Activated CD8-positive, alpha-beta T cell treated with anti-CD3 and anti-CD28 coated beads for 36 hours (primary cell): ENCODE data around the gene DHRS7B. TPM values are rescaled to one million over a fixed set of nuclear protein-coding genes. Genes with fewer than 3 reads are reported as not detected.

Source experiments
- ATAC-seq: fragments of 200-7000 bp; cut with Tn5 transposase; one replicate; pipeline ENCODE4 v1.10.0; 2021; ENCODE audit warnings: mild to moderate bottlenecking, moderate library complexity
- CTCF ChIA-PET: fragments of 350-600 bp; sonication (Branson Sonifier 250); formaldehyde crosslinking; loops from one replicate; lab custom pipeline; 2021; ENCODE audit warnings: antibody characterized with exemption; lab: Charles Lee
- POLR2A ChIA-PET: fragments of 350-600 bp; sonication (Branson Sonifier 250); formaldehyde crosslinking; loops from one replicate; lab custom pipeline; 2021; ENCODE audit warnings: antibody characterized with exemption; lab: Charles Lee
- DNase-seq: peaks from one replicate; pipeline ENCODE4 v3.0.0-alpha.2; 2020
- H3K27ac Mint-ChIP-seq: one replicate; pipeline ENCODE4 v1.8.0; 2021; ENCODE audit warnings: mild to moderate bottlenecking, mixed read lengths
- H3K27me3 Mint-ChIP-seq: one replicate; pipeline ENCODE4 v1.8.0; 2021; ENCODE audit warnings: mixed read lengths
- H3K36me3 Mint-ChIP-seq: one replicate; pipeline ENCODE4 v1.8.0; 2021; ENCODE audit warnings: low read depth, mixed read lengths
- H3K4me1 Mint-ChIP-seq: one replicate; pipeline ENCODE4 v1.8.0; 2021; ENCODE audit warnings: low read depth, mixed read lengths
- H3K4me3 Mint-ChIP-seq: one replicate; pipeline ENCODE4 v1.8.0; 2021; ENCODE audit warnings: mild to moderate bottlenecking, moderate library complexity, mixed read lengths
- H3K9me3 Mint-ChIP-seq: one replicate; pipeline ENCODE4 v1.8.0; 2021; ENCODE audit warnings: mixed read lengths
- CTCF ChIP-seq: fragments of 200-600 bp; IDR thresholded peaks from one replicate; pipeline ENCODE4 v1.8.0; 2022; ENCODE audit warnings: antibody characterized with exemption, mild to moderate bottlenecking
- intact Hi-C: fragments of 100-400 bp; cut with micrococcal nuclease; formaldehyde crosslinking; loops from one replicate; pipeline ENCODE4 v1.10.0; 2022
- total RNA-seq, 2 experiments: library from RNA; stranded (reverse); gene quantifications; one replicate each; pipeline ENCODE4 v1.2.3, GENCODE V29; 2021

DHRS7B gene
- total RNA-seq, 2 experiments from 2014 or later: 13.5 to 15.3 TPM

- no peaks in the 10 kb centered on the region for H3K27me3 Mint-ChIP-seq
- H3K9me3 Mint-ChIP-seq: no peaks in the 10 kb centered on the region
- H3K27ac Mint-ChIP-seq: peak overlapping the region; percentile 94
- peaks cover 68% of the 10 kb centered on the region for H3K4me1 Mint-ChIP-seq
- ATAC-seq (no peak), DNase-seq (no peak)
- no peak for TF ChIP-seq CTCF
- ChIA-PET CTCF (interaction anchor here (1.2 to 5.1 kb wide), 6 partner anchors 20 to 170 kb away, joined by 3 to 25 read pairs (median 8); partner anchors contain the start of gene USP22), POLR2A (interaction anchor here (0.7 to 2.6 kb wide), 10 partner anchors 9 to 86 kb away, joined by 3 to 14 read pairs (median 4); partner anchors contain the start of gene DHRS7B)
- H3K4me3 Mint-ChIP-seq: peak overlapping the region; percentile 95
- H3K36me3 Mint-ChIP-seq: peaks cover 20% of the 10 kb centered on the region
- intact Hi-C loops: no loop called here
Observed at GRCh38 chr17:21212826-21213637, 86.3 kb downstream of the DHRS7B start.

- peak; percentile 28 for DNase-seq
- Mint-ChIP-seq H3K9me3 (no peaks in the 10 kb centered on the region), H3K4me3 (peak overlapping the region; percentile 95), H3K27ac (peak overlapping the region; percentile 94), H3K36me3 (peaks cover 20% of the 10 kb centered on the region), H3K27me3 (no peaks in the 10 kb centered on the region), H3K4me1 (peaks cover 68% of the 10 kb centered on the region)
- peak; percentile 3 for ATAC-seq
- intact Hi-C loops: loop anchor here (1.0 kb wide), 1 partner anchor 72 kb away; no protein-coding TSS in a partner anchor
- CTCF ChIA-PET: interaction anchor here (1.2 to 5.1 kb wide), 6 partner anchors 20 to 170 kb away, joined by 3 to 25 read pairs (median 8); partner anchors contain the start of gene USP22
- TF ChIP-seq CTCF: no peak
- POLR2A ChIA-PET: interaction anchor here (0.9 to 2.6 kb wide), 8 partner anchors 8 to 86 kb away, joined by 3 to 14 read pairs (median 4); partner anchors contain the start of gene DHRS7B
Observed at GRCh38 chr17:21213638-21214014, 86.9 kb downstream of the DHRS7B start.

GRCh38 chr17:21214015-21214776 is 87.4 kb downstream of the DHRS7B start, which contains the start of gene TMEM11:
TSS of gene TMEM11 (minus strand) at chr17:21214161. CDS start at chr17:21214152, 9 bp downstream.
- Mint-ChIP-seq H3K4me3 (peak within 1 kb of the TSS; percentile 95), H3K4me1 (peaks cover 68% of the 10 kb centered on the region), H3K27ac (peak within 1 kb of the TSS; percentile 94), H3K9me3 (no peaks in the 10 kb centered on the region), H3K27me3 (no peaks in the 10 kb centered on the region), H3K36me3 (peaks cover 20% of the 10 kb centered on the region)
- ChIA-PET CTCF (interaction anchor here (1.1 to 5.1 kb wide), 8 partner anchors 21 to 171 kb away, joined by 3 to 25 read pairs (median 4); partner anchors contain the start of gene USP22), POLR2A (interaction anchor here (0.6 to 2.6 kb wide), 9 partner anchors 8 to 88 kb away, joined by 3 to 14 read pairs (median 3); partner anchors contain the start of genes DHRS7B and NATD1)
- intact Hi-C loops: loop anchor here (1.0 kb wide), 1 partner anchor 71 kb away; no protein-coding TSS in a partner anchor
- DNase-seq: peak; percentile 96
- no peak for TF ChIP-seq CTCF
- peak; percentile 95 for ATAC-seq

GRCh38 chr17:21214777-21215541 is 88.2 kb downstream of the DHRS7B start:
- ChIA-PET POLR2A (interaction anchor here (0.6 to 2.6 kb wide), 6 partner anchors 38 to 89 kb away, joined by 3 to 14 read pairs (median 3); partner anchors contain the start of genes DHRS7B and NATD1), CTCF (interaction anchor here (1.1 to 5.1 kb wide), 6 partner anchors 21 to 172 kb away, joined by 3 to 25 read pairs (median 4); no protein-coding TSS in a partner anchor)
- Mint-ChIP-seq H3K27me3 (no peaks in the 10 kb centered on the region), H3K4me1 (peaks cover 68% of the 10 kb centered on the region), H3K9me3 (no peaks in the 10 kb centered on the region), H3K27ac (peak overlapping the region; percentile 82), H3K36me3 (peaks cover 19% of the 10 kb centered on the region), H3K4me3 (peak overlapping the region; percentile 95)
- DNase-seq (peak; percentile 25), ATAC-seq (peak; percentile 0)
- no peak for TF ChIP-seq CTCF
- intact Hi-C loops: loop anchor here (1.0 kb wide), 1 partner anchor 70 kb away; no protein-coding TSS in a partner anchor
